ENCODE measurements around the gene RGS16.

Gene RGS16

DNA sequence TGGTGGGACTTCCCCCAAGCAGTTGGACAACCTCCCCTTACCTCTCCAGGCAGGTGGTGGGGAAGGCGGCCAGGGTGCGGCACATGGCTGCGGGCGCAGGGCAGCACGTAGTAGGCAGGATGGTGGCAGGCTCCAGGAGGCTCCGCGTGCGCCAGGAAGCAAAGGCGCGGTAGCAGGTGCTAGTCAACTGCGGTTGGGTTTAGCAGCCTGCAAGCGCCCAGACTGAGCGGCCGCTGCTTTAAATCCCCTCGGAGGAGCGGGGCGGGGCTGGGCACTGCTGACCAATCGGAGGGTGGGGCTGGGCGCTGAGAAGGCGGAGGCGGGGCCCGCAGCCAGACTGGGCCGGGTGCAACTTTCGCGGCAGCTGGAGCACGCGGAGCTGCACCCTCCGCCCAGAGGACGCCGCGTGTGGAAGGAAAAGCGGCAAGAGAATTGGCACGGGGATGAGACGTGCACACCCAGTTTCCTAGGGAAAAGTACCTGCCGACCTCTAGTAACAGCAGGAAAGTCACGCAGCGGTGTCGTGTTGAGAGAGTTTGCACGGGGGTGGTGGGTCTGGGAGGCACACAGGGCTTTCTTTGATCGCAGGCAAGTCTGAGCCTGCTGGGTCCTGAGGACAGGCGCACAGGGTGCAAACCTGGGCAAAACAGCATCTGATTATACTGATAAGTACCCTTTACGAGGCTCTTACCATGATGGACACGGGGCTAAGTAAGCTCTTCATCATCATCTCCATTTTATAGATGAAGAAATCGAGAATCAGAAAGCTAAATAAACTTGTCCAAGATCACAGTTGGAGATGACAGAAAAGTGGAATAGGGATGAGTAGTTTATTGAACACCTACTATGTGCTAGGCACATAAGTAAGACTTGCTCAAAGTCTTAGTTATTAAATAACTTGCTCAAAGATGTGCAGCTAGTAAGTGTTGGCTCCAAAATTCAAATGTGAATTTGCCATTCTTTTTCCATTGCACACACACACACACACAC, at the start of gene RGS16:
TSS of gene RGS16 (minus strand) at position 215 of the 990 bp plus-strand sequence. CDS start at position 85, 130 bp downstream.
- TF ChIP-seq, protein P1, sequence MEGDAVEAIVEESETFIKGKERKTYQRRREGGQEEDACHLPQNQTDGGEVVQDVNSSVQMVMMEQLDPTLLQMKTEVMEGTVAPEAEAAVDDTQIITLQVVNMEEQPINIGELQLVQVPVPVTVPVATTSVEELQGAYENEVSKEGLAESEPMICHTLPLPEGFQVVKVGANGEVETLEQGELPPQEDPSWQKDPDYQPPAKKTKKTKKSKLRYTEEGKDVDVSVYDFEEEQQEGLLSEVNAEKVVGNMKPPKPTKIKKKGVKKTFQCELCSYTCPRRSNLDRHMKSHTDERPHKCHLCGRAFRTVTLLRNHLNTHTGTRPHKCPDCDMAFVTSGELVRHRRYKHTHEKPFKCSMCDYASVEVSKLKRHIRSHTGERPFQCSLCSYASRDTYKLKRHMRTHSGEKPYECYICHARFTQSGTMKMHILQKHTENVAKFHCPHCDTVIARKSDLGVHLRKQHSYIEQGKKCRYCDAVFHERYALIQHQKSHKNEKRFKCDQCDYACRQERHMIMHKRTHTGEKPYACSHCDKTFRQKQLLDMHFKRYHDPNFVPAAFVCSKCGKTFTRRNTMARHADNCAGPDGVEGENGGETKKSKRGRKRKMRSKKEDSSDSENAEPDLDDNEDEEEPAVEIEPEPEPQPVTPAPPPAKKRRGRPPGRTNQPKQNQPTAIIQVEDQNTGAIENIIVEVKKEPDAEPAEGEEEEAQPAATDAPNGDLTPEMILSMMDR (IDR thresholded peaks at IDR 0.05; ENCODE audit: borderline replicate concordance, insufficient read depth, low read depth, low read length): no peak
- H3K4me3 ChIP-seq (ENCODE audit: low read depth, low read length): peak within 1 kb of the TSS; percentile 94

DNA sequence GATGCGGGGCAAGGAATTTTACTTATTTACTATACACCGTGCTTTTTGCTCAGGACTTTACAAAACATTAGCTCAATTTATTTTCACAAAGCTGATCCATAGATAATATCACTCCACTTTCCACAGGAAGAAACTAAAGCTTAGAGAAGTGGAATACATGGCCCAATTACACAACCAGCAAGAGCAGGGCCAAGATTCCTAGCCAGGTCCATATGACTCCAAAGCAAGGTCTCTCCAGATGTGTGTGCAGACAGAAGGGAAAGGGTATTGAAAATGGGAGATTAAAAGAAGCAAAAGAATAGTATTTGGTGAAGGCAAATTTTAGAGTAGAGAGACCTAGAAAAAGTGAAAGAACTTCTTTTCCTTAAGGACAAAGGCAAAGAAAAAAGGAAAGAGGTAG, 49.8 kb upstream of the RGS16 start:
- TF ChIP-seq, protein P1 (IDR thresholded peaks at IDR 0.05; ENCODE audit: borderline replicate concordance, insufficient read depth, low read depth, low read length): no peak
- H3K4me3 ChIP-seq (ENCODE audit: low read depth, low read length): no peak overlapping the region

- no peak overlapping the region for H3K4me3 ChIP-seq (ENCODE audit: low read depth, low read length)
- TF ChIP-seq, protein P1 (IDR thresholded peaks at IDR 0.05; ENCODE audit: borderline replicate concordance, insufficient read depth, low read depth, low read length): no peak
Observed at GRCh38 chr1:182652933-182653332, 48.7 kb upstream of the RGS16 start.

DNA sequence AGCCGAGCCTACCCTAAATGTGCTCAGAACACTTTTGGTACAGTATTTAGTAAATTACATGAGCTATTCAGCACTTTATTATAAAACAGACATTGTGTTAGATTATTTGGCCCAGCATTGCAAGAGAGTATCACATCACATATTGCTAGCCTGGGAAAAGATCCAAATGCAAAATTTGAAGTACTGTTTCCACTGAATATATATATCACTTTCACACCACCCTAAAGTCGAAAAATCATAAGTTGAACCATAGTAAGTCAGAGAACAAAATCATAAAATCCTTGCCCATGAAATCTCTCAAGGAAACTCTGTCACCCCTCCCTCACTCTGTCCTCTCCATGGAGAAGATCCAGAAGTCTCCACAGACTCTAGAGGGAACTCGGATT, 47.1 kb upstream of the RGS16 start:
- no peak overlapping the region for H3K4me3 ChIP-seq (ENCODE audit: low read depth, low read length)
- TF ChIP-seq, protein P1 (IDR thresholded peaks at IDR 0.05; ENCODE audit: borderline replicate concordance, insufficient read depth, low read depth, low read length): no peak

DNA sequence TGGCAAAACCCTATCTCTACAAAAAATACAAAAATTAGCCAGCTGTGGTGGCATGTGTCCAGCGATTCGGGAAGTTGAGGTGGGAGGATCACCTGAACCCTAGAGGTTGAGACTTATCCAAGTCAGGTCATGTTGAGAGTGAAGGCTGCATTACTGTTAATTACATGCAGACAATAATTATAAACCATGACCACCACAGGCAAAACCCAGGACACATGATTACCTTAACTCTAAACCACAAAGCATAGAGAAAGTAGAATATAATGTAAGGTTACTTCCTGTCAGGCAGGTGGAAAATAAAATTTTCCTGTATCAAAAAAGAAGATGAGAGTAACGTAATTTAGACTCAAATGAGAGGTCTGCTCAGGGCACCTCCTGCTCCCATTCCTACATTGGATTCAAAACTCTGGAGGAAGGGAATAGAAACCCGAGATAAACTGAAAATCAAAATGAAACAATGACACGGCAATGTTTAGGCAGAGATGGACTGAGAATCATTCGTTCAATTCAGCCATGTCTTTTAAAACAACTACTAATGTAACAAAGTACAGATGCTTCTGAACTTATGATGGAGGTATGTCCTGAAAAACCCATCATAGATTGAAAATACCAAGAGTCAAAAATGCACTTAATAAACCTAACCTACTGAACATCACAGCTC, 46.6 kb upstream of the RGS16 start:
- no peak overlapping the region for H3K4me3 ChIP-seq (ENCODE audit: low read depth, low read length)
- TF ChIP-seq, protein P1 (IDR thresholded peaks at IDR 0.05; ENCODE audit: borderline replicate concordance, insufficient read depth, low read depth, low read length): no peak

GRCh38 chr1:182649041-182649440, 44.9 kb upstream of the RGS16 start:
- no peak overlapping the region for H3K4me3 ChIP-seq (ENCODE audit: low read depth, low read length)
- TF ChIP-seq, protein P1 (IDR thresholded peaks at IDR 0.05; ENCODE audit: borderline replicate concordance, insufficient read depth, low read depth, low read length): no peak
